Astrocyte of the cerebellum (primary cell): ENCODE data around the gene YTHDF1.

Experiments used
- DNase-seq: peaks from one replicate; pipeline ENCODE4 v3.0.0-alpha.2; 2011; ENCODE audit warnings: low read depth
- H3K4me3 ChIP-seq: 2 replicates; pipeline ENCODE4 v1.5.1; 2011; ENCODE audit warnings: mild to moderate bottlenecking, low read depth, low read length, moderate library complexity
- CTCF ChIP-seq: IDR thresholded peaks from 2 replicates; pipeline ENCODE4 v1.5.1; 2012; ENCODE audit warnings: low read length, low read depth, moderate library complexity, mild to moderate bottlenecking; ENCODE audit errors: missing control alignments
- in situ Hi-C: cut with HindIII; loops from 2 replicates; pipeline ENCODE4 v1.10.0; 2017; ENCODE audit warnings: low sequenced_read_pairs

YTHDF1 gene

GRCh38 chr20:63150911-63151531, 64.9 kb downstream of the YTHDF1 start:
- DNase-seq = no peak
- H3K4me3 ChIP-seq = no peak overlapping the region
- in situ Hi-C loops = no loop called here
- no peak for TF ChIP-seq CTCF

GRCh38 chr20:63150391-63150898, 65.5 kb downstream of the YTHDF1 start:
- no peak for DNase-seq
- no peak for TF ChIP-seq CTCF
- in situ Hi-C loops = no loop called here
- H3K4me3 ChIP-seq = no peak overlapping the region

- no peak for DNase-seq
- H3K4me3 ChIP-seq = no peak overlapping the region
- no peak for TF ChIP-seq CTCF
- in situ Hi-C loops = no loop called here
These were observed 66.3 kb downstream of the YTHDF1 start for GRCh38 chr20:63149531-63150192.

- no peak for DNase-seq
- no peak overlapping the region for H3K4me3 ChIP-seq
- no peak for TF ChIP-seq CTCF
- in situ Hi-C loops = no loop called here
These were observed 67.2 kb downstream of the YTHDF1 start for GRCh38 chr20:63148696-63149095.

- DNase-seq = no peak
- no peak overlapping the region for H3K4me3 ChIP-seq
- no peak for TF ChIP-seq CTCF
- in situ Hi-C loops = no loop called here
These were observed 68.4 kb downstream of the YTHDF1 start for GRCh38 chr20:63147532-63147931.
